ENCODE data around the gene FZD8.

DNA sequence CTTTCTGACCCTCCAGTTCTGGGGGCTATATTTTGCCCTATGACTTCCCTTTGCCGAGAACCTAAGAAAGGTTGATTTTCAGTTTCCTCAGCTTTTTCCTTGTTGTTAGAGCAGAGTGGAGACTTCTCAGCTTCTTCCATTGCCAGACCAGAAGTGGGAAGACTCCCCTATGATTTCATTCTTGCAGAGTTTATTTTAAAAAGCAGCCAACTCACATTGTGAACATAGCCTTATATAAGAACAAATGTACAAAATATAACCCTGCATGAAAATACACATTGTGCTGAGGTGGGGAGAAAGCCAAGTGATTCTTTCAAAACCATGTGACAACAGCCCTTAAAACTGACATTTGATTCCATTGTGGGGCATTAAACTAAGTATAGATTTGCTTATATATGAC lies 33.8 kb upstream of the FZD8 start:
- TF ChIP-seq ELF4 (IDR thresholded peaks at IDR 0.05): no peak
- TF ChIP-seq BHLHE40 (IDR thresholded peaks at IDR 0.05; ENCODE audit: borderline replicate concordance): no peak
- TF ChIP-seq FOXK2 (IDR thresholded peaks at IDR 0.05): no peak
- no peak for TF ChIP-seq FOXA1 (IDR thresholded peaks at IDR 0.05)
- no peak for TF ChIP-seq SUZ12 (IDR thresholded peaks at IDR 0.05)
- TF ChIP-seq SP1 (IDR thresholded peaks at IDR 0.05): no peak
- no peak for TF ChIP-seq ARNT (IDR thresholded peaks at IDR 0.05)
- no peak for TF ChIP-seq ZNF384 (IDR thresholded peaks at IDR 0.05)
- TF ChIP-seq FOXM1 (IDR thresholded peaks at IDR 0.05; ENCODE audit: borderline replicate concordance): no peak
